ENCODE results near the gene EEFSEC. TPM values are rescaled to one million over a fixed set of nuclear protein-coding genes. Genes with fewer than 3 reads are reported as not detected.

The EEFSEC gene
- total and polyA plus RNA-seq, 2 of the 4 experiments (the other 2 are of a cell fraction) = 4.5 to 9.3 TPM

DNA sequence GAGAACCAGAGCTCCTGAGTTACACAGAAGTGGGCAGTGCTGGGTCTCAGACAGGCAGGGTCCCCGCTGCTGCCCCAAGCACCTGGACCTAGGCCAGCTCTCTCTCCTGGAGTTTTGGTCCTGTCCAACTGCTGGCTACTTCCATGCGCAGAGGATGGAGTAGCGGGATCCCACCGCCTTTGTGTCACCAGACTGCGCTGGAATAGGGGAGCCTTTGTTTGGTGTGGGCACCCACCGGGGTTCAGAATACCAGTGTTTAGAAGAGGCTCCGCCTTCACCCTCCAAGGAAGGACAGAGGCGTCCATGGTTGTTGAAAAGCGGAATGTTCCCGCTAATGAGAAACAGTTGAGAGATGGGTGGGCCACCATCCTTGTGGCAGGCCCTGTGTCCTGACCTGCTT, 159.0 kb downstream of the EEFSEC start:
- Histone ChIP-seq H2BK120ac (ENCODE audit: low read depth, low read length) (no peak overlapping the region), H3K4me3 (ENCODE audit: insufficient read depth, low read depth, low read length) (no peak overlapping the region), H3K9me3 (ENCODE audit: control insufficient read depth, insufficient read depth, low read length) (no peaks in the 10 kb centered on the region), H3K79me1 (ENCODE audit: low read depth in 1 of 2, low read length in 2 of 2) (no peaks in the 10 kb centered on the region), H2AK5ac (ENCODE audit: low read depth, low read length) (no peak overlapping the region), H4K8ac (ENCODE audit: low read depth in 2 of 2, low read length in 2 of 2) (no peak overlapping the region), H2BK5ac (ENCODE audit: low read depth, low read length, poor library complexity, severe bottlenecking) (no peak overlapping the region), H3K4me2 (ENCODE audit: low read depth, low read length) (no peak overlapping the region), H3K14ac (replicated peaks; ENCODE audit: low read depth, low read length) (no peak overlapping the region), H3K27ac (ENCODE audit: insufficient read depth, low read length) (no peak overlapping the region), H3K9ac (ENCODE audit: low read depth, low read length) (no peak overlapping the region), H3K27me3 (ENCODE audit: control insufficient read depth, insufficient read depth, low read length) (no peaks in the 10 kb centered on the region), H2AK9ac (replicated peaks; ENCODE audit: low read depth, low read length, poor library complexity) (no peak overlapping the region), H3K36me3 (ENCODE audit: control insufficient read depth, insufficient read depth, low read length) (no peaks in the 10 kb centered on the region), H3K23ac (ENCODE audit: low read depth, low read length) (no peak overlapping the region), H2BK20ac (ENCODE audit: low read depth, low read length) (no peak overlapping the region), H3K56ac (ENCODE audit: extremely low read depth, insufficient read depth, low read length) (no peak overlapping the region), H3K4ac (ENCODE audit: low read depth, low read length) (no peak overlapping the region), H2BK15ac (ENCODE audit: low read depth, low read length) (no peak overlapping the region), H4K20me1 (ENCODE audit: insufficient read depth, low read length) (no peaks in the 10 kb centered on the region), H4K91ac (ENCODE audit: insufficient read depth, low read depth, low read length) (no peak overlapping the region), H3K18ac (ENCODE audit: low read depth, low read length) (no peak overlapping the region), H2AFZ (replicated peaks; ENCODE audit: low read length, poor library complexity) (no peak overlapping the region), H3K9me1 (ENCODE audit: insufficient read depth, low read length) (peaks cover 12% of the 10 kb centered on the region; the same call in 1 of the 2 replicates), H4K5ac (ENCODE audit: low read depth, low read length) (no peak overlapping the region), H3K4me1 (ENCODE audit: control insufficient read depth, insufficient read depth, low read length) (no peaks in the 10 kb centered on the region)
- intact Hi-C loops (cut with micrococcal nuclease) = no loop called here
- ChIA-PET CTCF (no interaction called here), POLR2A (ENCODE audit: unreplicated experiment) (no interaction called here)
- 95% methylated on average over 7 of the region's 10 CpGs; no CpG with 5 or more reads in 1 of the 2 experiments for WGBS, 2 experiments (ENCODE audit: extremely low coverage in 2 of 2, insufficient read length in 1 of 2)
- no peak for ATAC-seq (ENCODE audit: low read depth)
- in situ Hi-C loops (cut with MboI; ENCODE audit: low sequenced_read_pairs) = no loop called here
- TF ChIP-seq POLR2A (IDR thresholded peaks at IDR 0.05; ENCODE audit: low read depth, low read length) (no peak), USF2 (IDR thresholded peaks at IDR 0.05; ENCODE audit: low read depth, low read length) (no peak), CEBPB (IDR thresholded peaks at IDR 0.05; ENCODE audit: low read depth, low read length) (no peak), FOS (IDR thresholded peaks at IDR 0.05; ENCODE audit: low read depth, low read length) (no peak), MXI1 (IDR thresholded peaks at IDR 0.05; ENCODE audit: borderline replicate concordance, low read depth, low read length) (no peak), MAZ (IDR thresholded peaks at IDR 0.05; ENCODE audit: borderline replicate concordance, low read depth, low read length) (no peak), RFX5 (IDR thresholded peaks at IDR 0.05; ENCODE audit: low read depth, low read length) (no peak)
- TF ChIP-seq, protein P1, sequence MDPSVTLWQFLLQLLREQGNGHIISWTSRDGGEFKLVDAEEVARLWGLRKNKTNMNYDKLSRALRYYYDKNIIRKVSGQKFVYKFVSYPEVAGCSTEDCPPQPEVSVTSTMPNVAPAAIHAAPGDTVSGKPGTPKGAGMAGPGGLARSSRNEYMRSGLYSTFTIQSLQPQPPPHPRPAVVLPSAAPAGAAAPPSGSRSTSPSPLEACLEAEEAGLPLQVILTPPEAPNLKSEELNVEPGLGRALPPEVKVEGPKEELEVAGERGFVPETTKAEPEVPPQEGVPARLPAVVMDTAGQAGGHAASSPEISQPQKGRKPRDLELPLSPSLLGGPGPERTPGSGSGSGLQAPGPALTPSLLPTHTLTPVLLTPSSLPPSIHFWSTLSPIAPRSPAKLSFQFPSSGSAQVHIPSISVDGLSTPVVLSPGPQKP (IDR thresholded peaks at IDR 0.05; ENCODE audit: borderline replicate concordance, low read depth, low read length) = no peak
- DNase-seq = no peak
- dilution Hi-C loops (cut with HindIII; ENCODE audit: low sequenced_read_pairs, unreplicated experiment) = no loop called here
- BruUV-seq (replicated peaks) = no TSS peak
